GM12892 (cell line): ENCODE data around the gene PPHLN1.

ENCODE experiments used
- POLR2A ChIP-seq: IDR thresholded peaks from 2 replicates; pipeline ENCODE4 v1.6.1; 2011; ENCODE audit warnings: low read depth, low read length, control low read depth
- POLR2AphosphoS5 ChIP-seq: IDR thresholded peaks from 2 replicates; pipeline ENCODE4 v1.6.1; 2011; ENCODE audit warnings: low read depth, low read length, control low read depth

GRCh38 chr12:42382013-42382696, 56.2 kb downstream of the PPHLN1 start:
- TF ChIP-seq POLR2A, result no peak
- TF ChIP-seq POLR2AphosphoS5, result no peak
